ENCODE data around the gene ANKRD65. TPM values are rescaled to one million over a fixed set of nuclear protein-coding genes. Genes with fewer than 3 reads are reported as not detected.

Gene ANKRD65
- total RNA-seq, 1 donor from 2014 or later, result 4.0 TPM

DNA sequence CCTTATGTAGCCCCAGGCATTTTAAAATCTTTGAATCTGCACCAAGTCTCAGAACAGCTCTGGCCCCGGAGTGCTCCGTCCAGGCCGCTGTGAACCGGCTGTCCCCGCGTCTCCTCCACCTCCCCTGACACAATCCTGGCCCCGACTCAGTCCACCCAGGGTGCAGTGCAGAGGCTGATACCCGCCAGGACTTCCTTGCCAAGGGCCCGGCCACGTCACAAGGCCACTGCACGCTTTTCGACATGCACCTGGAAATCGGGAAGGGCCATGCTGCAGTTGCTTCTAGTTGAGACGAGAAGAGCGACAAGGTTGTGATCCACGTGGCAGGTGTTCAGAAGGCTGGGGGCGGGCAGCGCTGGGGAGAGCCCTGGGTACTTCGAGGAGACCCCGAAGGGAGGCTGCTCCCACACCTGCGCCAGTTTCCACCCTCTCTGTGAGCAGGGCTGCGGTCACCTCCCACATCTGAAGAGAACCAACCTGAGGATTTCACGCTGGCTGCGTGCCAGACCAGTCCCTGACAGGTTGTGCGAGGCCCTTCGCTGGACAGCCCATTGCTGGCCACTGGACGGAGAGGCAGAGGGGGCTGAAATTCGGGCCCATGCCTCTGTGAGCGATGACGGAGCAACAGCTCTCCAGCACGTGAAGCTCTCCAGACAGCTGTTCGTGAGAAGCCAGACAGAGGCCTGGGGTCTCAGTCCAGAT, 21.1 kb upstream of the ANKRD65 start:
- no peak overlapping the region for H3K4me3 ChIP-seq (ENCODE audit: low read depth, low read length)
- TF ChIP-seq, protein P1, sequence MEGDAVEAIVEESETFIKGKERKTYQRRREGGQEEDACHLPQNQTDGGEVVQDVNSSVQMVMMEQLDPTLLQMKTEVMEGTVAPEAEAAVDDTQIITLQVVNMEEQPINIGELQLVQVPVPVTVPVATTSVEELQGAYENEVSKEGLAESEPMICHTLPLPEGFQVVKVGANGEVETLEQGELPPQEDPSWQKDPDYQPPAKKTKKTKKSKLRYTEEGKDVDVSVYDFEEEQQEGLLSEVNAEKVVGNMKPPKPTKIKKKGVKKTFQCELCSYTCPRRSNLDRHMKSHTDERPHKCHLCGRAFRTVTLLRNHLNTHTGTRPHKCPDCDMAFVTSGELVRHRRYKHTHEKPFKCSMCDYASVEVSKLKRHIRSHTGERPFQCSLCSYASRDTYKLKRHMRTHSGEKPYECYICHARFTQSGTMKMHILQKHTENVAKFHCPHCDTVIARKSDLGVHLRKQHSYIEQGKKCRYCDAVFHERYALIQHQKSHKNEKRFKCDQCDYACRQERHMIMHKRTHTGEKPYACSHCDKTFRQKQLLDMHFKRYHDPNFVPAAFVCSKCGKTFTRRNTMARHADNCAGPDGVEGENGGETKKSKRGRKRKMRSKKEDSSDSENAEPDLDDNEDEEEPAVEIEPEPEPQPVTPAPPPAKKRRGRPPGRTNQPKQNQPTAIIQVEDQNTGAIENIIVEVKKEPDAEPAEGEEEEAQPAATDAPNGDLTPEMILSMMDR (conservative IDR thresholded peaks at IDR 0.05; ENCODE audit: low read depth, low read length), result no peak
- no peak for DNase-seq (ENCODE audit: low read depth)

DNA sequence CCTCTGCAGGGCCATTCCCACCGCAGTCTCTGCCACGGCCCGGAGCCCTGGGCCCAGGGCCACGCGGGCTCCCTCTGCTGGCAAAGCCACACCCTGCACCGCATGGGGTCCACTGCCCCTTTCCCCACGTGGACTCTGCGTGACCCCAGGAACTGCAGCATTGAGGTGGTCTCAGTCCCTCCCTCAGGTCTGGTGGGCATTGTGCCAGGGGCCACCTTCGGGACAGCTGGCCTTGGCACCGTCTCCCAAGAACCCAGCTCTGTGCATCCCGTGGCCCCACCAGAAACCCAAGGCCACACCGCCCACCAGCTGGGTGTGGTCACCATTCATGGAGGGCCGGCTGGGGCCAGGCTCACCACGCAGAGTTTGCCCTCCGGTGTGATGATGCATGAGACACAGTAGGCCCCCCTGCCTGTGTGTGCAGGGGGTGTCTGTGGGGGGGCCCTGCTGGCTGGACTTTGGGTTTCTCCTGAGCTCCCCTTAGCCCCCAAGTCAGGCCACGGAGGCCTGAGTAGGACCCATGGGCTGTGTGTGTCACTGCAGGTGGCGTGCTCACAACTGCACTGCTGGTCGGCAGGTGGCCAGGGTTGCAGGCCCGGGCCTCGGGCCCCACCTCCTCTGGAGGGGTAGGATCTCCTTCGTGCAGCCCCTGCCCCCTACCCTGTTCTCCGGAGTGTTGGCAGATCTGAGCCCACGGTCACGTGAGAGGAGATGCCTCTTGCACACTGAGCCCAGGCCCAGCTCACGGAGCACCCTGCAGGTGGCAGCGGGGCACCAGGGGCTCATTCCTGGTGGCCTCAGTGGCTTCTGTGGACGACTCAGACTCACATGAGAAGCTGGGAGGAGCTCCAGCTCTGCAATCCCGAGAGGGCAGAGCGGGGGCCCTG, 20.2 kb upstream of the ANKRD65 start:
- H3K4me3 ChIP-seq (ENCODE audit: low read depth, low read length), result no peak overlapping the region
- TF ChIP-seq, protein P1 (conservative IDR thresholded peaks at IDR 0.05; ENCODE audit: low read depth, low read length), result peak; percentile 87
- DNase-seq (ENCODE audit: low read depth), result no peak

DNA sequence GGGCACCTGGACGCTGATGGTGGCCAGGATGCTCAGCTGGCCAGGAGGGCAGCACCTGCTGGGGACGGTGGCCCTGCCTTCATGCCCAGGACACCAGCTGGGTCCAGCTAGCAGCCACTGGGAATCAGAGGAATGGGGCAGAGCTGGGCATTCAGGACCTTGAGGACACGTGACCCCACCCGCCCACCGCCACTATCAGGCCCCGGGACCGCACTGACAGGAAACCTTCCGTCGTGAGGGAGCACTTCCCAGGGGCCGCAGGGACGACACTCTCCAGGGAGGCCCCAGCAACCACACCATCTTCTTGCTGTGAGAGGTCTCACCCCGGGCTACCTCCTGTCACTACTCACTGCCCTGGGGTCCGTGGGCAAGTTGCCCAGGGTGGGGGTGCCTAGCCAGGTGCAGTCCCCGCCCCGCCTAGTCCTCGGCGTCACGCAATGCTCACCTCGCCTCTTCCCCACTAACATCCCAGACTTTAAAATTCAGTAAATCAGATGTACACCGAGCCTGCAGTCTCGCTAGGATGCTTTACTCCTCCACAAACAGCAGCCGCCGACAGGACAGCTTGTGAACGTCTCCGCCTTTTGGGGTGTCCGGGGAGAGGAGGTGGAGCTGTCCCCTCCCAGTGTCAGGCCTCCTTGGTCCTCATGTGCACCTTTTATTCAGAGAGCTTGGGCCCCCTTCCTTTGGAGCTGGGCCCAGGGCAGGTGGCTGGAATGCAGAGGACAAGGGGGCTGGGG, 19.4 kb upstream of the ANKRD65 start:
- TF ChIP-seq, protein P1 (conservative IDR thresholded peaks at IDR 0.05; ENCODE audit: low read depth, low read length), result no peak
- no peak overlapping the region for H3K4me3 ChIP-seq (ENCODE audit: low read depth, low read length)
- no peak for DNase-seq (ENCODE audit: low read depth)

DNA sequence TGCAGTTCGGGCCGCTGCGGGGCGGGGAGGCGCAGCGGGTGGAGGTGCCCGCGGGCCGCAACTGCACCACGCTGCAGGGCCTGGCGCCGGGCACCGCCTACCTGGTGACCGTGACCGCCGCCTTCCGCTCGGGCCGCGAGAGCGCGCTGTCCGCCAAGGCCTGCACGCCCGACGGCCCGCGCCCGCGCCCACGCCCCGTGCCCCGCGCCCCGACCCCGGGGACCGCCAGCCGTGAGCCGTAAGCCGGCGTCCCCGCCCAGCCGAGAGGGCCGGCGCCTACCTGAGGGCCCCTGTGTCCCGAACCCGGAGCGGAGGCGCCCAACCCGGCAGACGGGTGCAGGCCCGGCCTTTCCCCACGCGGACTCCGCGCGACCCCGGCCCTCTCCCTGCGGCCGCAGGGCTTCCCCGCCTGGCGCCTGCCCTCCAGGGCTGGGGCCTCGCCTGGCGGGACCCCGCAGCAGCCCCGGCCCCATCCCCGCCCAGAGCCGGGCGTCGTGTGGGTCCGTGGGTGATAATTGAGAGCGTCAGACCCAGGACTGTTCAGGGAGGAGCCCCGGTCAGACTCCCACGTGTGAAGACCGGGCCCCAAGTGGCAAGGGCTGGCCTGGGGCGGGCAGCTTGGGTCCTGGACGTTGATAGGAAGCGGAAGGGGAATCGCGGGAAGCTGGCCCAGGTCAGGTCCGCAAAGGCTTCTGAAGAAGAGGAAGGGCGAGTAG, 18.6 kb upstream of the ANKRD65 start:
- TF ChIP-seq, protein P1 (conservative IDR thresholded peaks at IDR 0.05; ENCODE audit: low read depth, low read length), result no peak
- no peak overlapping the region for H3K4me3 ChIP-seq (ENCODE audit: low read depth, low read length)
- DNase-seq (ENCODE audit: low read depth), result no peak

DNA sequence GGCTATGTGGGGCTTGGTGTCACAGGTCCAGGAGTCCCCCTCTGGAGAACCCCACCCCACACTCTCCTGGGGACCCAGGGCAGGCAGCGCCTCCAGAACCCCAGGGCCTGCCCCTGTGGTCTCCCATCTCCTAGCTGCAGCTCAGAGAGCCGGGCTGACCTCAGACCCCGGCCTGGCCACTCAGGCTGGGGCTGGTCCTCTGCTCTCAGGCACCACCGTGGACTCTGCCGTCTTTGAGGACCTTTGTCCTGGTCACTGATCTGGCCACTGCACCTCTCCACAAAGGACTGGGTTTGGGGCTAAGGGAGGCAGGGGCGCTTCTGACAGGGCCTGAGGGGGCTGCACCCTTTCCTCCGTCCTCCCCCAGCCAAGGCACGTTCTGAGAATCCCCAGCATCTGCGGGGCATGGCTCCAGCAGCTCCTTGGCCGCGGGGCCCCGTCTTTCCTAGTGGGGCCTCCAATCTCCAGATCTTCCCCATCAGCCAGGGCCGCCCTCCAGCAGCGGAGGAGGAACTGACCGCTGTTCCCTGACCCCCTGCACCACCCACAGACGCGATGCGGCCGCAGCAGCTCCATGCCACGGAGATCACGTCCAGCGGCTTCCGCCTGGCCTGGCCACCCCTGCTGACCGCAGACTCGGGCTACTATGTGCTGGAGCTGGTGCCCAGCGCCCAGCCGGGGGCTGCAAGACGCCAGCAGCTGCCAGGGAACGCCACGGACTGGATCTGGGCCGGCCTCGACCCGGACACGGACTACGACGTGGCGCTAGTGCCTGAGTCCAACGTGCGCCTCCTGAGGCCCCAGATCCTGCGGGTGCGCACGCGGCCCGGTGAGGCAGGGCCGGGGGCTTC, 17.7 kb upstream of the ANKRD65 start:
- TF ChIP-seq, protein P1 (conservative IDR thresholded peaks at IDR 0.05; ENCODE audit: low read depth, low read length), result no peak
- no peak for DNase-seq (ENCODE audit: low read depth)
- H3K4me3 ChIP-seq (ENCODE audit: low read depth, low read length), result peak overlapping the region; percentile 47

All from epithelial cell of proximal tubule (primary cell).